GM10266 (cell line): Measurements from ENCODE around the gene AFF4.
"Not testable (repeated sequence)": the region's sequence is repeated elsewhere in the genome, so short reads cannot be mapped to it uniquely, and the experiment has no call there.

Experiments used
- DNase-seq: peaks from one replicate; pipeline ENCODE4 v3.0.0; 2012; ENCODE audit errors: extremely low spot score
- CTCF ChIP-seq: IDR thresholded peaks from 2 replicates; pipeline ENCODE4 v1.5.1; 2012; ENCODE audit warnings: mild to moderate bottlenecking, low read depth; ENCODE audit not compliant: control insufficient read depth, insufficient read depth; ENCODE audit errors: missing control alignments

The AFF4 gene

GRCh38 chr5:132987531-132988408 is 24.3 kb upstream of the AFF4 start:
- DNase-seq, result no peak
- TF ChIP-seq CTCF, result no peak

- not testable (repeated sequence) for DNase-seq
Observed at GRCh38 chr5:132982971-132983370, 19.5 kb upstream of the AFF4 start.

GRCh38 chr5:132981288-132981687 is 17.9 kb upstream of the AFF4 start:
- no peak for DNase-seq
- no peak for TF ChIP-seq CTCF

- DNase-seq, result no peak
- TF ChIP-seq CTCF, result no peak
Observed at GRCh38 chr5:132979976-132980375, 16.5 kb upstream of the AFF4 start.

- no peak for TF ChIP-seq CTCF
- no peak for DNase-seq
Observed at GRCh38 chr5:132979367-132979940, 16.0 kb upstream of the AFF4 start.

GRCh38 chr5:132976852-132977251 is 13.4 kb upstream of the AFF4 start:
- no peak for DNase-seq
- no peak for TF ChIP-seq CTCF

GRCh38 chr5:132972436-132972828 is 9.0 kb upstream of the AFF4 start:
- not testable (repeated sequence) for DNase-seq
